A673 (cell line): ENCODE results near the gene PEPD. TPM values are rescaled to one million over a fixed set of nuclear protein-coding genes. Genes with fewer than 3 reads are reported as not detected.

Source experiments
- BruUV-seq: library from RNA; stranded (reverse); fragments of 400-500 nt; replicated peaks from 2 replicates; lab custom pipeline; 2021; lab: Mats Ljungman, UMichigan
- CTCF ChIA-PET: fragments of 300-600 bp; sonication (Branson Sonifier 250); formaldehyde crosslinking; loops from one replicate; lab custom pipeline; 2022; ENCODE audit warnings: antibody characterized with exemption; lab: Charles Lee
- POLR2A ChIA-PET: fragments of 300-600 bp; sonication (Branson Sonifier 250); formaldehyde crosslinking; loops from one replicate; lab custom pipeline; 2022; ENCODE audit warnings: antibody characterized with exemption; ENCODE audit not compliant: low non-redundant PET; lab: Charles Lee
- DNase-seq: peaks from one replicate; pipeline ENCODE4 v3.0.0-alpha.2; 2015; ENCODE audit warnings: low spot score
- H3K27ac ChIP-seq: fragments of 200-600 bp; sonication (generic); 2 replicates; pipeline ENCODE4 v1.5.1; 2016; ENCODE audit warnings: mixed run types, low read depth, mild to moderate bottlenecking, mixed read lengths, antibody characterized with exemption, low read length; ENCODE audit not compliant: poor library complexity, severe bottlenecking
- H3K27me3 ChIP-seq: fragments of 200-600 bp; sonication (generic); replicated peaks from 2 replicates; pipeline ENCODE4 v1.6.1; 2017; ENCODE audit warnings: mixed run types, low read depth, mild to moderate bottlenecking, mixed read lengths, antibody characterized with exemption, low read length; ENCODE audit not compliant: insufficient read depth, poor library complexity
- H3K36me3 ChIP-seq: fragments of 200-600 bp; sonication (generic); 2 replicates; pipeline ENCODE4 v1.6.1; 2016; ENCODE audit warnings: mixed run types, mild to moderate bottlenecking, mixed read lengths, antibody characterized with exemption, low read length; ENCODE audit not compliant: insufficient read depth, poor library complexity, severe bottlenecking
- H3K4me1 ChIP-seq: fragments of 200-600 bp; sonication (generic); 2 replicates; pipeline ENCODE4 v1.6.1; 2017; ENCODE audit warnings: mixed run types, mild to moderate bottlenecking, mixed read lengths, antibody characterized with exemption, low read length; ENCODE audit not compliant: insufficient read depth, poor library complexity, severe bottlenecking
- H3K4me3 ChIP-seq: fragments of 200-600 bp; sonication (generic); 2 replicates; pipeline ENCODE4 v1.5.1; 2016; ENCODE audit warnings: low read depth, mixed run types, mild to moderate bottlenecking, mixed read lengths, low read length; ENCODE audit not compliant: poor library complexity, severe bottlenecking
- H3K9me3 ChIP-seq: fragments of 200-600 bp; sonication (generic); 2 replicates; pipeline ENCODE4 v1.6.1; 2016; ENCODE audit warnings: mixed run types, low read depth, mild to moderate bottlenecking, mixed read lengths, antibody characterized with exemption, low read length; ENCODE audit not compliant: poor library complexity, severe bottlenecking
- EZH2 ChIP-seq: fragments of 200-600 bp; sonication (generic); IDR thresholded peaks from 2 replicates; pipeline ENCODE4 v1.6.1; 2017; ENCODE audit warnings: borderline replicate concordance, low read depth, mild to moderate bottlenecking, mixed read lengths, antibody characterized with exemption, low read length; ENCODE audit not compliant: poor library complexity, severe bottlenecking
- intact Hi-C: fragments of 100-400 bp; cut with micrococcal nuclease; formaldehyde crosslinking; loops from one replicate; pipeline ENCODE4 v1.10.0; 2022; ENCODE audit not compliant: unreplicated experiment
- total RNA-seq: library from RNA; stranded (reverse); gene quantifications from 2 replicates; pipeline ENCODE4 v1.2.3, GENCODE V29; 2021
- TF ChIP-seq, protein P1 (sequence below): fragments of 300-800, 200-600 bp; sonication (generic); conservative IDR thresholded peaks from 2 replicates; pipeline ENCODE4 v1.5.1; 2017; ENCODE audit warnings: low read depth, mild to moderate bottlenecking, antibody characterized with exemption, low read length, moderate library complexity, mixed read lengths

Gene PEPD
- total RNA-seq, 1 experiment from 2014 or later: 82.2 TPM

DNA sequence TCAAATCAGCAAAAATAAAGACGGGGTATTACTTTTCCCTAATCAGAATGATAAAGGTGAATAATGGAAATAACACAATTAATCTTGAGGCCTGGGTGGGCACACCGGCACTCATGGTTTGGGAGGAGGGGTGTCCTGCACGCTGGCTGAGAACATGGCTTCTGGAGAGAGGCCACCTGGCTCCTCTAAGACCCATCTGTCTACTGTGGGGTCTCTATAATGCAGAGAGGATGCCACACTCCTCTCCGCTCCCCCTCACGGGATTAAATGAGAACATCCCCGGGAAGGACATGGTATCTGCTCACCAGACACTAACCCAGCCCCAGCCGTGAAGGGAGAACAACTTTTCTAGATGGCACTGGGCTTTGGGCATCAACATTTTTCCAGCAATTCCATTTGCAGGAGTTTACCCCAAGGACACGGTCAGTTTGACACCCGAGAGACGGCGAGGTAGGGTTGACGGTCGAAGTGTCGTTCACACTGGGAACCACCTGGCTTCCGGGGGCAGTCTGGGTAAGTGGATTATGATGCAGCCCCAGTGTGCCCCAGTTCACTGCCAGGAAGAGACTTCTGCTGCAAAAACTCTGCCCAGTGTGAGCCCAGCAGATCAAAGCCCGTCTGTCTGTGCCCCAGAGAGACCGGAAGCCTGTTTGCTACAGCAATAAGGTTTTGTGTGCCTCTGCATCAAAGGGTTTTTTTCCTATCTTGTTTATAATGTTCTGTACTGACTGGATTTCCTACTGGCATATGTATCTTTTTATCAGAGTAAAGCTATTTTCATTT is 91.5 kb downstream of the PEPD start:
- Histone ChIP-seq H3K36me3 (no peaks in the 10 kb centered on the region), H3K27ac (no peak overlapping the region), H3K9me3 (no peaks in the 10 kb centered on the region), H3K4me1 (peaks cover 9% of the 10 kb centered on the region), H3K27me3 (no peaks in the 10 kb centered on the region), H3K4me3 (no peak overlapping the region)
- no peak for DNase-seq
- ChIA-PET POLR2A (no interaction called here), CTCF (interaction anchor here (0.6 to 2.0 kb wide), 9 partner anchors 11 to 348 kb away, joined by 3 to 13 read pairs (median 6); no protein-coding TSS in a partner anchor)
- BruUV-seq: no TSS peak
- intact Hi-C loops: loop anchor here (1.0 kb wide), 1 partner anchor 341 kb away; no protein-coding TSS in a partner anchor
- TF ChIP-seq, protein P1, sequence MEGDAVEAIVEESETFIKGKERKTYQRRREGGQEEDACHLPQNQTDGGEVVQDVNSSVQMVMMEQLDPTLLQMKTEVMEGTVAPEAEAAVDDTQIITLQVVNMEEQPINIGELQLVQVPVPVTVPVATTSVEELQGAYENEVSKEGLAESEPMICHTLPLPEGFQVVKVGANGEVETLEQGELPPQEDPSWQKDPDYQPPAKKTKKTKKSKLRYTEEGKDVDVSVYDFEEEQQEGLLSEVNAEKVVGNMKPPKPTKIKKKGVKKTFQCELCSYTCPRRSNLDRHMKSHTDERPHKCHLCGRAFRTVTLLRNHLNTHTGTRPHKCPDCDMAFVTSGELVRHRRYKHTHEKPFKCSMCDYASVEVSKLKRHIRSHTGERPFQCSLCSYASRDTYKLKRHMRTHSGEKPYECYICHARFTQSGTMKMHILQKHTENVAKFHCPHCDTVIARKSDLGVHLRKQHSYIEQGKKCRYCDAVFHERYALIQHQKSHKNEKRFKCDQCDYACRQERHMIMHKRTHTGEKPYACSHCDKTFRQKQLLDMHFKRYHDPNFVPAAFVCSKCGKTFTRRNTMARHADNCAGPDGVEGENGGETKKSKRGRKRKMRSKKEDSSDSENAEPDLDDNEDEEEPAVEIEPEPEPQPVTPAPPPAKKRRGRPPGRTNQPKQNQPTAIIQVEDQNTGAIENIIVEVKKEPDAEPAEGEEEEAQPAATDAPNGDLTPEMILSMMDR: no peak
- no peak for TF ChIP-seq EZH2

DNA sequence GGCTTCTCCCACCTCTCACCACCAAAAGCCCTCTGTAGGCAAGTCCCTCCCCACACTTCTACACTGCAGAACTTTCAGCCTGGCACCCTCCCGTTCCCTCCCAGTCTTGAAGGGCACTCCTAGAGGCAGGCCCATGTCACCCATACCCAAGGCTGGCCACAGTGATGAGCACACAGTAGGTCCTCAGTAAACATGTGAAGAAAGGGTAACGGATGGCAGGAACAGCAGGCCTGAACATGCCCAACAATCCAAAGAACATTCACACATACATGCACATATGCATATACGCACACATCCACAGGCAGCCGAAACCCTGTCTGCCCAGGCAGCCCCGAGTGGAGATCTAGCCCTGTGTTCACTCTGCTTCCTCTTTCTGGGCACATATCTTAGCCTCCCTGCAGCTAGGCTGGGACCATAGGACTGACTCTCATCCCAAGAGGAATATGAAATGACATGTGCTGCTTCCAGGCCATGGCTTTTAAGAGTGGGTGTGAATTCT is 92.9 kb downstream of the PEPD start:
- H3K27me3 ChIP-seq: no peaks in the 10 kb centered on the region
- no peak for DNase-seq
- no peak overlapping the region for H3K27ac ChIP-seq
- TF ChIP-seq, protein P1: no peak
- TF ChIP-seq EZH2: no peak
- no TSS peak for BruUV-seq
- H3K4me1 ChIP-seq: no peaks in the 10 kb centered on the region
- ChIA-PET CTCF (no interaction called here), POLR2A (no interaction called here)
- intact Hi-C loops: no loop called here
- no peak overlapping the region for H3K4me3 ChIP-seq
- H3K36me3 ChIP-seq: no peaks in the 10 kb centered on the region
- H3K9me3 ChIP-seq: no peaks in the 10 kb centered on the region

DNA sequence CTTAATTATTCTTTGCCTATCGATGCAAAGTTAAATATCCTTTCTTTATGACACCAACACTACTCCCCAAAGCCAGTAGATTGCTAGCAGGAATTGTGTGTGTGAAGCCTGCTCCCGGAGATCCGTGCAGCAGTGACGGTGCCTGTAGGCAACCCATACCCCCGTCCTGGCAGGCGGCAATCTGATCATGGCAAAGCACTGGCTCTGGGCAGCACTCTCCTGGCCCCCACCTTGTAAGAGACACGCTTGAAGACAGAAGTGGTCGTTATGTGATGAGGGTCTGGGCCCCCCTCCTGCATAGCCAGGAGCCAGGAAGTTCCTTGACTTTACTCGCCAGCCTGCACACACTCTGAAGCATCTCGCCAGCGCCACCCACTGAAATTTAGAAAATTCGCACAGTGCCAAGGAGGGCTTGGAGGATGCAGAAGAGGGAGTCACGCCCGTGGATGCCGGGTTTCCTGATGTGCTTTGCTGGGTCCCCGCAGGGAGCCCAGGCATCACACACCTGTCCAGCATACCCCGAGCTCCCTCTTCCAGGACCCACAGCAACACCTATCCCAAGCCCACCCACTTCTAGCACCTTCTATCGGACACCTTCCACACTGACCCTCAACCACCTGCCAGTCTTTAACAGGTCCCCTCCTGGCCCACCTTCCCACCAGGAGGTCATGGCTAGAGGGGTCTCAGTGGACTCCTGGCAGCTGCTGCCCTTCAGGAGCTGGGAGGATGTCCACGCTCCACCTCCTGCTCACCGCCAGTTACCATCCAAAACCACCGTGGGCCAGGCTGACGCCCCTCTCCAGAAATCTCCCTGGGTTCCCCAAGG is 93.6 kb downstream of the PEPD start:
- Histone ChIP-seq H3K36me3 (no peaks in the 10 kb centered on the region), H3K27ac (no peak overlapping the region), H3K9me3 (no peaks in the 10 kb centered on the region), H3K27me3 (no peaks in the 10 kb centered on the region), H3K4me3 (no peak overlapping the region), H3K4me1 (no peaks in the 10 kb centered on the region)
- ChIA-PET CTCF (no interaction called here), POLR2A (interaction anchor here (0.5 kb wide), 1 partner anchor 743 kb away, joined by 8 read pairs; no protein-coding TSS in a partner anchor)
- TF ChIP-seq, protein P1: no peak
- no peak for TF ChIP-seq EZH2
- BruUV-seq: no TSS peak
- intact Hi-C loops: no loop called here
- no peak for DNase-seq
